ENCODE results near the gene UBL7. TPM values are rescaled to one million over a fixed set of nuclear protein-coding genes. Genes with fewer than 3 reads are reported as not detected.

Gene UBL7
- total RNA-seq, 1 donor from 2014 or later = 40.2 TPM

GRCh38 chr15:74429781-74430400 is 31.1 kb downstream of the UBL7 start:
- TF ChIP-seq CTCF (IDR thresholded peaks at IDR 0.05) = no peak
- Histone ChIP-seq H3K4me3 (no peak overlapping the region), H3K27me3 (ENCODE audit: low read depth) (peaks cover 12% of the 10 kb centered on the region), H3K9me3 (no peaks in the 10 kb centered on the region), H3K27ac (no peak overlapping the region), H3K36me3 (no peaks in the 10 kb centered on the region), H3K4me1 (peaks cover 30% of the 10 kb centered on the region)
- intact Hi-C loops (cut with DNase I) = no loop called here
- DNase-seq (no peak), ATAC-seq (no peak)

GRCh38 chr15:74428970-74429780 is 31.8 kb downstream of the UBL7 start:
- Histone ChIP-seq H3K27me3 (ENCODE audit: low read depth) (peaks cover 12% of the 10 kb centered on the region), H3K4me1 (peaks cover 23% of the 10 kb centered on the region), H3K27ac (no peak overlapping the region), H3K9me3 (no peaks in the 10 kb centered on the region), H3K4me3 (no peak overlapping the region), H3K36me3 (no peaks in the 10 kb centered on the region)
- no peak for DNase-seq
- TF ChIP-seq CTCF (IDR thresholded peaks at IDR 0.05) = no peak
- no peak for ATAC-seq
- intact Hi-C loops (cut with DNase I) = no loop called here

- Histone ChIP-seq H3K36me3 (no peaks in the 10 kb centered on the region), H3K9me3 (no peaks in the 10 kb centered on the region), H3K27ac (no peak overlapping the region), H3K4me3 (no peak overlapping the region), H3K4me1 (peaks cover 20% of the 10 kb centered on the region), H3K27me3 (ENCODE audit: low read depth) (peaks cover 12% of the 10 kb centered on the region)
- no peak for TF ChIP-seq CTCF (IDR thresholded peaks at IDR 0.05)
- DNase-seq = no peak
- intact Hi-C loops (cut with DNase I) = no loop called here
- ATAC-seq = peak; percentile 3 to 16
Measured at GRCh38 chr15:74428442-74428787, 32.5 kb downstream of the UBL7 start.

GRCh38 chr15:74427607-74428441 is 33.1 kb downstream of the UBL7 start:
- Histone ChIP-seq H3K4me1 (peaks cover 18% of the 10 kb centered on the region), H3K27ac (no peak overlapping the region), H3K4me3 (no peak overlapping the region), H3K27me3 (ENCODE audit: low read depth) (peaks cover 8% of the 10 kb centered on the region), H3K36me3 (no peaks in the 10 kb centered on the region), H3K9me3 (no peaks in the 10 kb centered on the region)
- intact Hi-C loops (cut with DNase I) = no loop called here
- no peak for DNase-seq
- no peak for TF ChIP-seq CTCF (IDR thresholded peaks at IDR 0.05)
- no peak for ATAC-seq

GRCh38 chr15:74426404-74427281 is 34.3 kb downstream of the UBL7 start:
- no peak for TF ChIP-seq CTCF (IDR thresholded peaks at IDR 0.05)
- intact Hi-C loops (cut with DNase I) = no loop called here
- Histone ChIP-seq H3K4me3 (no peak overlapping the region), H3K36me3 (no peaks in the 10 kb centered on the region), H3K9me3 (no peaks in the 10 kb centered on the region), H3K4me1 (peaks cover 19% of the 10 kb centered on the region), H3K27me3 (ENCODE audit: low read depth) (no peaks in the 10 kb centered on the region), H3K27ac (no peak overlapping the region)
- ATAC-seq (no peak), DNase-seq (no peak)

All from lower lobe of right lung (tissue), 2 donors.